ENCODE results near the gene PABPC1L. TPM values are rescaled to one million over a fixed set of nuclear protein-coding genes. Genes with fewer than 3 reads are reported as not detected.
A peak's percentile ranks its signal among the peaks of the same experiment; 100 is the strongest.

Gene PABPC1L
- total and polyA plus RNA-seq, 2 donors (not counting 1 experiment from before 2014, with no cell fraction given): 105 to 295 TPM

DNA sequence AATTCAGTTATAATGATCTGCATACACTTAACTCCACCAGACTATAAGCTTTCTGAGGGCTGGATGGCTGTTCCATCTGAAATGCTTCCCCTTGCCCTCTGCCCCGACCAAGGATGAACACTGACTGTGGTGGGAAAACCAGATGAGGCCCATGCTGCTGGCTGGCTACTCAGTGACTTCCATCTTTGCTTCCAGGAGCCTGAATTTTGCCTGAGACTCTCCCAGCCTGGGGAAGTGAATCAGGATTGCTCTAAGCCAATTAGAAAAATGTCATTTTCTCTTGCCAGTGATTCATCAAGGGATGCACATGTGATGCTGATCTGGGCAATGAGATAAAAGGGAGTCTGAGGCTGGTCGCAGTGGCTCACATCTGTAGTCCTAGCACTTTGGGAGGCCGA is 52.0 kb downstream of the PABPC1L start:
- no peaks in the 10 kb centered on the region for H3K27me3 ChIP-seq (replicated peaks in 1 of 4; ENCODE audit: control extremely low read depth in 1 of 4, control insufficient read depth in 3 of 4, insufficient read depth in 4 of 4, low read length in 3 of 4)
- Mint-ChIP-seq H3K4me3 (peak overlapping the region; percentile 32), H3K27ac (no peak overlapping the region), H3K9me3 (ENCODE audit: insufficient read depth) (no peaks in the 10 kb centered on the region), H3K4me1 (peaks cover 50% of the 10 kb centered on the region), H3K27me3 (no peaks in the 10 kb centered on the region)
- H3K9ac ChIP-seq (ENCODE audit: low read length): no peak overlapping the region
- H3K4me1 ChIP-seq (ENCODE audit: control insufficient read depth in 2 of 2, insufficient read depth in 2 of 2, low read length in 2 of 2): peaks cover 36 to 50% of the 10 kb centered on the region in 2 donors
- H2AFZ ChIP-seq (ENCODE audit: insufficient read depth, low read depth, low read length, poor library complexity, severe bottlenecking): no peak overlapping the region
- H3K4me3 ChIP-seq (ENCODE audit: control extremely low read depth in 1 of 5, extremely low read depth in 1 of 5, insufficient read depth in 1 of 5, low read depth in 2 of 5, low read length in 4 of 5): no peak overlapping the region
- ChIA-PET CTCF (interaction anchor here (1.5 to 1.7 kb wide), 2 partner anchors 9 to 135 kb away, joined by 3 to 5 read pairs; no protein-coding TSS in a partner anchor), POLR2A (interaction anchor here (0.7 kb wide), 1 partner anchor 484 kb away, joined by 3 read pairs; no protein-coding TSS in a partner anchor)
- DNase-seq: no peak
- H3K36me3 ChIP-seq (replicated peaks in 1 of 2; ENCODE audit: control extremely low read depth in 1 of 2, control insufficient read depth in 1 of 2, extremely low read depth in 1 of 2, insufficient read depth in 2 of 2, low read length in 1 of 2): peaks cover 1 to 10% of the 10 kb centered on the region in 2 experiments
- peaks cover 20% of the 10 kb centered on the region for H4K20me1 ChIP-seq (ENCODE audit: control insufficient read depth, insufficient read depth, low read length, poor library complexity, severe bottlenecking)
- no peak overlapping the region for H3K4me2 ChIP-seq (replicated peaks; ENCODE audit: low read depth, low read length, poor library complexity, severe bottlenecking)
- no peaks in the 10 kb centered on the region for H3K9me3 ChIP-seq (ENCODE audit: control extremely low read depth in 1 of 3, control insufficient read depth in 2 of 3, insufficient read depth in 1 of 3, low read length in 2 of 3)
- H3K79me2 ChIP-seq (ENCODE audit: control insufficient read depth, insufficient read depth, low read length): peaks cover 71% of the 10 kb centered on the region
- ATAC-seq (ENCODE audit: low read depth): no peak
- WGBS (ENCODE audit: insufficient coverage): 90% methylated on average over 1 of the region's 3 CpGs
- TF ChIP-seq, protein P1, sequence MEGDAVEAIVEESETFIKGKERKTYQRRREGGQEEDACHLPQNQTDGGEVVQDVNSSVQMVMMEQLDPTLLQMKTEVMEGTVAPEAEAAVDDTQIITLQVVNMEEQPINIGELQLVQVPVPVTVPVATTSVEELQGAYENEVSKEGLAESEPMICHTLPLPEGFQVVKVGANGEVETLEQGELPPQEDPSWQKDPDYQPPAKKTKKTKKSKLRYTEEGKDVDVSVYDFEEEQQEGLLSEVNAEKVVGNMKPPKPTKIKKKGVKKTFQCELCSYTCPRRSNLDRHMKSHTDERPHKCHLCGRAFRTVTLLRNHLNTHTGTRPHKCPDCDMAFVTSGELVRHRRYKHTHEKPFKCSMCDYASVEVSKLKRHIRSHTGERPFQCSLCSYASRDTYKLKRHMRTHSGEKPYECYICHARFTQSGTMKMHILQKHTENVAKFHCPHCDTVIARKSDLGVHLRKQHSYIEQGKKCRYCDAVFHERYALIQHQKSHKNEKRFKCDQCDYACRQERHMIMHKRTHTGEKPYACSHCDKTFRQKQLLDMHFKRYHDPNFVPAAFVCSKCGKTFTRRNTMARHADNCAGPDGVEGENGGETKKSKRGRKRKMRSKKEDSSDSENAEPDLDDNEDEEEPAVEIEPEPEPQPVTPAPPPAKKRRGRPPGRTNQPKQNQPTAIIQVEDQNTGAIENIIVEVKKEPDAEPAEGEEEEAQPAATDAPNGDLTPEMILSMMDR (IDR thresholded peaks at IDR 0.05): no peak
- no peak for TF ChIP-seq EZH2 (IDR thresholded peaks at IDR 0.05; ENCODE audit: borderline replicate concordance, insufficient read depth, low read depth, low read length, poor library complexity, severe bottlenecking)
- no peak overlapping the region for H3K27ac ChIP-seq (ENCODE audit: low read length in 2 of 2)
- intact Hi-C loops (cut with micrococcal nuclease): loop anchor here (2.0 to 10.0 kb wide), 4 partner anchors 17 to 455 kb away; partner anchors contain the start of genes PABPC1L, PIGT and PKIG

DNA sequence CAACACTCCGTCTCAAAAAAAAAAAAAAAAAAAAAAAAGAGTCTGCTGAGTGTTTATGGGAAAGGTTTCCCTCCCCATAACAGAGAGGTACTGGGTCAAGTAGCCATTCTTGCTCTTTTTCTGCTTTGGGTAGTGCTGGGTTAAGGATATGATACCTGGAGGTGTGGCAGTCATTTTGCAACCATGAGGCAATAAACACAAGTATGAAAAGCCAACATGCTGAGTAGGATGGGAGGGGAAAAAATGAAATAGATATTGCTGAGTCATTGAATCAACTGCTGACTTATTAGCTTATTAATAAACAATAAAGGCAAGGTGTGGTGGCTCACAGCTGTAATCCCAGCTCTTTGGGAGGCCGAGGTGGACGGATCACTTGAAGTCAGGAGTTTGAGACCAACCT is 52.6 kb downstream of the PABPC1L start:
- H3K4me1 ChIP-seq (ENCODE audit: control insufficient read depth in 2 of 2, insufficient read depth in 2 of 2, low read length in 2 of 2): peaks cover 36 to 54% of the 10 kb centered on the region in 2 donors
- H3K4me2 ChIP-seq (replicated peaks; ENCODE audit: low read depth, low read length, poor library complexity, severe bottlenecking): no peak overlapping the region
- Mint-ChIP-seq H3K4me3 (peak overlapping the region; percentile 6), H3K4me1 (peaks cover 48% of the 10 kb centered on the region), H3K27me3 (no peaks in the 10 kb centered on the region), H3K27ac (no peak overlapping the region), H3K9me3 (ENCODE audit: insufficient read depth) (no peaks in the 10 kb centered on the region)
- no peaks in the 10 kb centered on the region for H3K27me3 ChIP-seq (replicated peaks in 1 of 4; ENCODE audit: control extremely low read depth in 1 of 4, control insufficient read depth in 3 of 4, insufficient read depth in 4 of 4, low read length in 3 of 4)
- CTCF ChIA-PET: interaction anchor here (1.7 kb wide), 1 partner anchor 134 kb away, joined by 5 read pairs; no protein-coding TSS in a partner anchor
- TF ChIP-seq, protein P1 (IDR thresholded peaks at IDR 0.05): no peak
- no peak for TF ChIP-seq EZH2 (IDR thresholded peaks at IDR 0.05; ENCODE audit: borderline replicate concordance, insufficient read depth, low read depth, low read length, poor library complexity, severe bottlenecking)
- WGBS (ENCODE audit: insufficient coverage): 100% methylated on average over 3 of the region's 3 CpGs
- H3K9ac ChIP-seq (ENCODE audit: low read length): no peak overlapping the region
- peaks cover 20% of the 10 kb centered on the region for H4K20me1 ChIP-seq (ENCODE audit: control insufficient read depth, insufficient read depth, low read length, poor library complexity, severe bottlenecking)
- H2AFZ ChIP-seq (ENCODE audit: insufficient read depth, low read depth, low read length, poor library complexity, severe bottlenecking): no peak overlapping the region
- ATAC-seq (ENCODE audit: low read depth) (no peak), DNase-seq (no peak)
- H3K79me2 ChIP-seq (ENCODE audit: control insufficient read depth, insufficient read depth, low read length): peaks cover 71% of the 10 kb centered on the region
- H3K27ac ChIP-seq (ENCODE audit: low read length in 2 of 2): no peak overlapping the region
- peaks cover 1 to 10% of the 10 kb centered on the region in 2 experiments for H3K36me3 ChIP-seq (replicated peaks in 1 of 2; ENCODE audit: control extremely low read depth in 1 of 2, control insufficient read depth in 1 of 2, extremely low read depth in 1 of 2, insufficient read depth in 2 of 2, low read length in 1 of 2)
- intact Hi-C loops (cut with micrococcal nuclease): loop anchor here (5.0 to 10.0 kb wide), 2 partner anchors 378 to 455 kb away; partner anchors contain the start of genes PIGT and PKIG
- H3K9me3 ChIP-seq (ENCODE audit: control extremely low read depth in 1 of 3, control insufficient read depth in 2 of 3, insufficient read depth in 1 of 3, low read length in 2 of 3): no peaks in the 10 kb centered on the region
- POLR2A ChIA-PET: interaction anchor here (0.7 kb wide), 1 partner anchor 485 kb away, joined by 3 read pairs; no protein-coding TSS in a partner anchor
- no peak overlapping the region for H3K4me3 ChIP-seq (ENCODE audit: control extremely low read depth in 1 of 5, extremely low read depth in 1 of 5, insufficient read depth in 1 of 5, low read depth in 2 of 5, low read length in 4 of 5)
